ENCODE measurements around the gene LRRC72. TPM values are rescaled to one million over a fixed set of nuclear protein-coding genes. Genes with fewer than 3 reads are reported as not detected.
A peak's percentile ranks its signal among the peaks of the same experiment; 100 is the strongest.

LRRC72 gene
- polyA plus RNA-seq, 1 donor = not detected

GRCh38 chr7:16571941-16572340 is 45.3 kb downstream of the LRRC72 start:
- no CpG with 5 or more reads among the region's 4 CpGs for WGBS (ENCODE audit: insufficient coverage, low lambda C conversion rate)

GRCh38 chr7:16579216-16579615 is 52.6 kb downstream of the LRRC72 start:
- no peaks in the 10 kb centered on the region for H3K4me1 ChIP-seq (ENCODE audit: control insufficient read depth, insufficient read depth, low read length)
- no peaks in the 10 kb centered on the region for H3K27me3 ChIP-seq (ENCODE audit: control insufficient read depth, insufficient read depth, low read length)
- no peaks in the 10 kb centered on the region for H3K9me3 ChIP-seq (ENCODE audit: control insufficient read depth, low read depth, low read length)
- H3K36me3 ChIP-seq (ENCODE audit: control insufficient read depth, insufficient read depth, low read length) = no peaks in the 10 kb centered on the region
- H3K4me3 ChIP-seq (ENCODE audit: low read length) = no peak overlapping the region
- 95% methylated on average over 3 of the region's 8 CpGs for WGBS (ENCODE audit: insufficient coverage, low lambda C conversion rate)
- no peak overlapping the region for H3K27ac ChIP-seq (ENCODE audit: low read length)
- DNase-seq = no peak

More at GRCh38 chr7:16571941-16572340, 45.3 kb downstream of the LRRC72 start:
- Histone ChIP-seq H3K4me3 (ENCODE audit: low read length) (no peak overlapping the region), H3K4me1 (ENCODE audit: control insufficient read depth, insufficient read depth, low read length) (no peaks in the 10 kb centered on the region), H3K27ac (ENCODE audit: low read length) (no peak overlapping the region), H3K27me3 (ENCODE audit: control insufficient read depth, insufficient read depth, low read length) (no peaks in the 10 kb centered on the region), H3K9me3 (ENCODE audit: control insufficient read depth, low read depth, low read length) (no peaks in the 10 kb centered on the region), H3K36me3 (ENCODE audit: control insufficient read depth, insufficient read depth, low read length) (no peaks in the 10 kb centered on the region)
- DNase-seq = no peak

GRCh38 chr7:16581286-16581685 is 54.7 kb downstream of the LRRC72 start:
- Histone ChIP-seq H3K27me3 (ENCODE audit: control insufficient read depth, insufficient read depth, low read length) (no peaks in the 10 kb centered on the region), H3K9me3 (ENCODE audit: control insufficient read depth, low read depth, low read length) (peaks cover 5% of the 10 kb centered on the region), H3K4me3 (ENCODE audit: low read length) (no peak overlapping the region), H3K36me3 (ENCODE audit: control insufficient read depth, insufficient read depth, low read length) (no peaks in the 10 kb centered on the region), H3K4me1 (ENCODE audit: control insufficient read depth, insufficient read depth, low read length) (no peaks in the 10 kb centered on the region), H3K27ac (ENCODE audit: low read length) (no peak overlapping the region)
- WGBS (ENCODE audit: insufficient coverage, low lambda C conversion rate) = no CpG with 5 or more reads among the region's 1 CpG
- no peak for DNase-seq

GRCh38 chr7:16583834-16584233 is 57.2 kb downstream of the LRRC72 start:
- no CpG with 5 or more reads among the region's 7 CpGs for WGBS (ENCODE audit: insufficient coverage, low lambda C conversion rate)
- no peaks in the 10 kb centered on the region for H3K27me3 ChIP-seq (ENCODE audit: control insufficient read depth, insufficient read depth, low read length)
- peaks cover 7% of the 10 kb centered on the region for H3K9me3 ChIP-seq (ENCODE audit: control insufficient read depth, low read depth, low read length)
- no peaks in the 10 kb centered on the region for H3K4me1 ChIP-seq (ENCODE audit: control insufficient read depth, insufficient read depth, low read length)
- no peak for DNase-seq
- no peak overlapping the region for H3K4me3 ChIP-seq (ENCODE audit: low read length)
- no peak overlapping the region for H3K27ac ChIP-seq (ENCODE audit: low read length)
- no peaks in the 10 kb centered on the region for H3K36me3 ChIP-seq (ENCODE audit: control insufficient read depth, insufficient read depth, low read length)

DNA sequence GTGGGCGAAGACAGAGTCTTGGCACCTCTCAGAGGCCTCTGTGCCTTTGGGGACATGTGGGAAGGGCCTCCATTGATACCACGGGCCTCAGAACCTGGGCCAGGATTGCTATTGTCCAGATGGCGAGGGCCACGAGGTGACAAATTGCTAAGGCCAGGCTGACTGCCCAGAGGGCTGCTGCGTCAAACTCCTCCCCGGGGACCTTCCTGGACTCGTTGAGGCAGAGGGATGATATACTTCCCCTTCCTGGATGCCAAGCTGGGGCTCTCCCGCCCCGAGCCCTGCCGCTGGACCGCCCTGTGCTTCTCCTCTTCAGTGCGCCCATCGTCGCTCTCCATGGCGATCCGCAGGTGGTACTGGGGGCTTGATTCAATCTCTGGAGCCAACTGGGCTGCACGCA is 58.9 kb downstream of the LRRC72 start:
- no CpG with 5 or more reads among the region's 17 CpGs for WGBS (ENCODE audit: insufficient coverage, low lambda C conversion rate)
- no peak for DNase-seq
- H3K4me1 ChIP-seq (ENCODE audit: control insufficient read depth, insufficient read depth, low read length) = peaks cover 3% of the 10 kb centered on the region

DNA sequence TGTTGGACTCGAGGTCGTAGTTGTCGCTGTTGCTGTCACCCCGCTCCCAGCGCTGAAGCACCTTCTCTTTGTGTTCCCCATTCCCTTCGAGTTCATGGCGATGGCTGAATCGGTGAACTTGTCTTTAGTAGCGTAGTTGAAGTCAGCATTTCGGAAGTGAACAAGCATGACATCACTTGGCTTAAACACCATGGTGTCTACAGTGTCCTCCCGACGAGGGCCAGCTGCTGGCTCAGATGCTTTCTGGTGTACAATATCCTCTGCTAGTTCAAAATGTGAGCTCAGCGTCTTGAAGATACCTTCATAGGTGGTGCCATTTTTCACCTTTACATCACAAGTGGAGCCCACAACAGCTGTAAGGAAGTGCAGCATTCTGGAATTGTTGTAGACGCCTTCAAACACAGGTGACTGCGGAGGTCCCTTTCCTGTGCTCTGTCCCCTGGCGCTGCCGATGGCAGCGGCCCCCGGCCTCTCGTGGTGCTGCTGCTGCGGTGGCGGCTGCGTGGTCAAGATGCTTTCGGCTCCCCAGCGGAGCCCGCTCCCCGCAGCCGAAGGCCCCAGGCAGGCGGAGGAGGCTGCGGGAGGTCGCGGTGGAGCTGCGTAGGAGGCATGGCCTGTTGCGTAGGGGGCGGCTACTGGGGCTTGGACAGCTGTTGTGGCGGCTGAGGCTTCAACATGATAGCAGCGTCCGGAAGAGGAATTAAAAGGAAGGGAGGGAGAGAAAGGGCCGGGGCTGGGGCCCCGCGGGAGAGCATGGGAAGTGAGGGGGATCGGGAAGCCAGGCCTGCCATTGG is 59.7 kb downstream of the LRRC72 start:
- Histone ChIP-seq H3K4me3 (ENCODE audit: low read length) (no peak overlapping the region), H3K4me1 (ENCODE audit: control insufficient read depth, insufficient read depth, low read length) (peaks cover 9% of the 10 kb centered on the region), H3K27ac (ENCODE audit: low read length) (no peak overlapping the region), H3K9me3 (ENCODE audit: control insufficient read depth, low read depth, low read length) (peaks cover 7% of the 10 kb centered on the region), H3K27me3 (ENCODE audit: control insufficient read depth, insufficient read depth, low read length) (no peaks in the 10 kb centered on the region), H3K36me3 (ENCODE audit: control insufficient read depth, insufficient read depth, low read length) (no peaks in the 10 kb centered on the region)
- no peak for DNase-seq
- 95% methylated on average over 4 of the region's 42 CpGs for WGBS (ENCODE audit: insufficient coverage, low lambda C conversion rate)

More for the DNA sequence above, 58.9 kb downstream of the LRRC72 start:
- Histone ChIP-seq H3K27ac (ENCODE audit: low read length) (no peak overlapping the region), H3K9me3 (ENCODE audit: control insufficient read depth, low read depth, low read length) (peaks cover 7% of the 10 kb centered on the region), H3K36me3 (ENCODE audit: control insufficient read depth, insufficient read depth, low read length) (no peaks in the 10 kb centered on the region), H3K27me3 (ENCODE audit: control insufficient read depth, insufficient read depth, low read length) (no peaks in the 10 kb centered on the region), H3K4me3 (ENCODE audit: low read length) (no peak overlapping the region)

- peaks cover 7% of the 10 kb centered on the region for H3K9me3 ChIP-seq (ENCODE audit: control insufficient read depth, low read depth, low read length)
- H3K36me3 ChIP-seq (ENCODE audit: control insufficient read depth, insufficient read depth, low read length) = no peaks in the 10 kb centered on the region
- H3K27me3 ChIP-seq (ENCODE audit: control insufficient read depth, insufficient read depth, low read length) = no peaks in the 10 kb centered on the region
- H3K4me1 ChIP-seq (ENCODE audit: control insufficient read depth, insufficient read depth, low read length) = peaks cover 9% of the 10 kb centered on the region
- WGBS (ENCODE audit: insufficient coverage, low lambda C conversion rate) = 56% methylated on average over 1 of the region's 3 CpGs
- DNase-seq = no peak
- H3K4me3 ChIP-seq (ENCODE audit: low read length) = no peak overlapping the region
- no peak overlapping the region for H3K27ac ChIP-seq (ENCODE audit: low read length)
Measured at GRCh38 chr7:16587129-16587528, 60.5 kb downstream of the LRRC72 start.

DNA sequence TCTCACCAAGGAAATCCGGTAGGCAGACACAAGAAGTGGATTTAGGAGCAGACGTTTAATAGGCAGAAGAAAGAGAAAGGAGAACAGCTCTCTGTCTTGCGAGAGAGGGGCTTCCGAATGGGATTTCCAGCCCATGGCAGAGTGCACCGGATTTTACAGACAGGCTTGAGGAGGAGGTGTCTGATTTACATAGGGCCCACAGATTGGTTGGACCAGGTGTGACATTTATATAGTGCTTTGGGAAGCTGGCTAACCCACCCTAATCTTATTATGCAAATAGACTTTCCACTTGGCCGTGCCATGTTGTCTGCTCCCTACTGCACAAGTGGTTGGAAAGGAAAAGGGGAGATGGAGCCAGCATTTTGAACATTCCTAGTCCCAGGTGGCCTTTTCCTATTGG is 61.2 kb downstream of the LRRC72 start:
- no peak overlapping the region for H3K27ac ChIP-seq (ENCODE audit: low read length)
- no peak overlapping the region for H3K4me3 ChIP-seq (ENCODE audit: low read length)
- H3K27me3 ChIP-seq (ENCODE audit: control insufficient read depth, insufficient read depth, low read length) = no peaks in the 10 kb centered on the region
- H3K9me3 ChIP-seq (ENCODE audit: control insufficient read depth, low read depth, low read length) = peaks cover 7% of the 10 kb centered on the region
- WGBS (ENCODE audit: insufficient coverage, low lambda C conversion rate) = no CpG with 5 or more reads among the region's 6 CpGs
- no peak for DNase-seq
- no peaks in the 10 kb centered on the region for H3K36me3 ChIP-seq (ENCODE audit: control insufficient read depth, insufficient read depth, low read length)
- peaks cover 12% of the 10 kb centered on the region for H3K4me1 ChIP-seq (ENCODE audit: control insufficient read depth, insufficient read depth, low read length)

- no CpG with 5 or more reads among the region's 2 CpGs for WGBS (ENCODE audit: insufficient coverage, low lambda C conversion rate)
- no peaks in the 10 kb centered on the region for H3K36me3 ChIP-seq (ENCODE audit: control insufficient read depth, insufficient read depth, low read length)
- H3K27ac ChIP-seq (ENCODE audit: low read length) = no peak overlapping the region
- H3K27me3 ChIP-seq (ENCODE audit: control insufficient read depth, insufficient read depth, low read length) = no peaks in the 10 kb centered on the region
- no peak overlapping the region for H3K4me3 ChIP-seq (ENCODE audit: low read length)
- H3K4me1 ChIP-seq (ENCODE audit: control insufficient read depth, insufficient read depth, low read length) = peaks cover 12% of the 10 kb centered on the region
- H3K9me3 ChIP-seq (ENCODE audit: control insufficient read depth, low read depth, low read length) = peaks cover 7% of the 10 kb centered on the region
- no peak for DNase-seq
Measured at GRCh38 chr7:16589881-16590280, 63.3 kb downstream of the LRRC72 start.

DNA sequence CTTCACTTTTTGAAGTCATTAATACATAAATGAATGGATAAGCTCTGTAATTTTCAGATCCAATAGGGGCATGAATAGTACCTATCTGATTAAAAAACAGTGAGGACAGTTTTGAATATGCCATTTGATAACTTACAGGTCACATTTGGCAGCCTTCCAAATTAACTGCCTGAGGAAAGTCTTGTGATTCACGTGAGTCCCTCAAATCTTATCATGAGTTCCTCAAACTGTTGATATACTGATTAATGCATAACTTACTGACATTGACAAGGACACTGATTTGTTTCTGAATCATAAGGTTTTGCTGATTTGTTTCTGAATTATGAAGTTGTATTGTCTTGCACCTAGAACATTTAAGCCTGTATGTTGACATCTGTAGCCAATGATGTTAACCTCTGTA is 63.8 kb downstream of the LRRC72 start:
- no CpG with 5 or more reads among the region's 1 CpG for WGBS (ENCODE audit: insufficient coverage, low lambda C conversion rate)
- H3K27ac ChIP-seq (ENCODE audit: low read length) = no peak overlapping the region
- peaks cover 12% of the 10 kb centered on the region for H3K4me1 ChIP-seq (ENCODE audit: control insufficient read depth, insufficient read depth, low read length)
- H3K36me3 ChIP-seq (ENCODE audit: control insufficient read depth, insufficient read depth, low read length) = no peaks in the 10 kb centered on the region
- no peak overlapping the region for H3K4me3 ChIP-seq (ENCODE audit: low read length)
- no peaks in the 10 kb centered on the region for H3K27me3 ChIP-seq (ENCODE audit: control insufficient read depth, insufficient read depth, low read length)
- peaks cover 7% of the 10 kb centered on the region for H3K9me3 ChIP-seq (ENCODE audit: control insufficient read depth, low read depth, low read length)
- peak; percentile 44 to 72 for DNase-seq

DNA sequence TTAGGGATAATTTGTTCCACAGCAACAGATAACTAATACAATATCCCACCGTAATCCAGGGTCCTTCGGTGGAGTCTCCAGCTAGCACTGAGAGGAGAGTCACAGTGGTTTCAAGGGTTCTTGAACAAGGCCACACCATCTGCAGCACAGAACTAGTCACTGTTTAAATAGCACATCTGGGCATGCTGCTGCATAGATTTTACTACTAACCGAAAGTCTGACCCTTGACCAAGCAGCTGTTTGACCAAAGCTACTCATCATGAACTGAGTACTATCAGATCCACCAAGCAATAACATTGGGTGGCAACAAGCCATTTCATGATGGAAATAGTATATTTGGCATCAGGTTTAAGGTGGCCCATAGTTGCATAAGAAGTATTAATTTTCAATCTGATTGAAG is 65.8 kb downstream of the LRRC72 start:
- Histone ChIP-seq H3K4me1 (ENCODE audit: control insufficient read depth, insufficient read depth, low read length) (peaks cover 15% of the 10 kb centered on the region), H3K9me3 (ENCODE audit: control insufficient read depth, low read depth, low read length) (no peaks in the 10 kb centered on the region), H3K36me3 (ENCODE audit: control insufficient read depth, insufficient read depth, low read length) (no peaks in the 10 kb centered on the region), H3K27ac (ENCODE audit: low read length) (no peak overlapping the region), H3K4me3 (ENCODE audit: low read length) (no peak overlapping the region), H3K27me3 (ENCODE audit: control insufficient read depth, insufficient read depth, low read length) (no peaks in the 10 kb centered on the region)
- no CpG with 5 or more reads among the region's 3 CpGs for WGBS (ENCODE audit: insufficient coverage, low lambda C conversion rate)
- DNase-seq = no peak

Measured in large intestine (tissue), 3 donors.